Colonic mucosa (tissue), 4 donors: ENCODE data around the gene SLC1A6. TPM values are rescaled to one million over a fixed set of nuclear protein-coding genes. Genes with fewer than 3 reads are reported as not detected.

ENCODE experiments used
- DNase-seq: peaks from one replicate; pipeline ENCODE4 v3.0.0-alpha.2; 2020
- H3K27ac ChIP-seq: fragments of 200-600 bp; one replicate; pipeline ENCODE4 v1.8.0; 2021
- H3K27me3 ChIP-seq: fragments of 200-600 bp; one replicate; pipeline ENCODE4 v1.8.0; 2021
- H3K36me3 ChIP-seq: fragments of 200-600 bp; one replicate; pipeline ENCODE4 v1.8.0; 2021
- H3K4me1 ChIP-seq: fragments of 200-600 bp; one replicate; pipeline ENCODE4 v1.8.0; 2021; ENCODE audit warnings: mild to moderate bottlenecking
- H3K4me3 ChIP-seq: fragments of 200-600 bp; one replicate; pipeline ENCODE4 v1.8.0; 2021
- H3K9ac ChIP-seq, 2 donors: one replicate each; pipeline ENCODE4 v1.7.0; 2013; ENCODE audit warnings: control low read depth in 2 of 2, low read depth in 2 of 2, low read length in 2 of 2
- H3K9me3 ChIP-seq: fragments of 200-600 bp; one replicate; pipeline ENCODE4 v1.8.0; 2021
- intact Hi-C: fragments of 100-400 bp; cut with DNase I; formaldehyde crosslinking; loops from one replicate; pipeline ENCODE4 v1.14.1; 2022
- total RNA-seq, 2 donors: library from RNA; stranded (reverse); fragmentation: NEBNext Ultra II Directional in 1 of 2; extraction: Animal tissue kit (Norgen Biotek cat#: 25700) in 1 of 2; gene quantifications; one replicate each; pipeline ENCODE4 v1.2.1, GENCODE V29; 2021
- TF ChIP-seq, protein P1 (sequence below): fragments of 200-600 bp; IDR thresholded peaks from one replicate; pipeline ENCODE4 v1.8.0; 2022; ENCODE audit warnings: antibody characterized with exemption, mild to moderate bottlenecking
- donor health status: healthy.
- donor health status: DM: no; HTN: no; CAD: no.
- donor health status: DM: no; HTN: no; CAD: no.

SLC1A6 gene
- total RNA-seq, 2 donors from 2014 or later: not detected

- Histone ChIP-seq H3K4me3 (no peak overlapping the region), H3K9me3 (no peaks in the 10 kb centered on the region), H3K4me1 (no peaks in the 10 kb centered on the region), H3K36me3 (no peaks in the 10 kb centered on the region), H3K27ac (no peak overlapping the region), H3K27me3 (no peaks in the 10 kb centered on the region), H3K9ac (no peak overlapping the region)
- no peak for DNase-seq
- intact Hi-C loops: no loop called here
- TF ChIP-seq, protein P1, sequence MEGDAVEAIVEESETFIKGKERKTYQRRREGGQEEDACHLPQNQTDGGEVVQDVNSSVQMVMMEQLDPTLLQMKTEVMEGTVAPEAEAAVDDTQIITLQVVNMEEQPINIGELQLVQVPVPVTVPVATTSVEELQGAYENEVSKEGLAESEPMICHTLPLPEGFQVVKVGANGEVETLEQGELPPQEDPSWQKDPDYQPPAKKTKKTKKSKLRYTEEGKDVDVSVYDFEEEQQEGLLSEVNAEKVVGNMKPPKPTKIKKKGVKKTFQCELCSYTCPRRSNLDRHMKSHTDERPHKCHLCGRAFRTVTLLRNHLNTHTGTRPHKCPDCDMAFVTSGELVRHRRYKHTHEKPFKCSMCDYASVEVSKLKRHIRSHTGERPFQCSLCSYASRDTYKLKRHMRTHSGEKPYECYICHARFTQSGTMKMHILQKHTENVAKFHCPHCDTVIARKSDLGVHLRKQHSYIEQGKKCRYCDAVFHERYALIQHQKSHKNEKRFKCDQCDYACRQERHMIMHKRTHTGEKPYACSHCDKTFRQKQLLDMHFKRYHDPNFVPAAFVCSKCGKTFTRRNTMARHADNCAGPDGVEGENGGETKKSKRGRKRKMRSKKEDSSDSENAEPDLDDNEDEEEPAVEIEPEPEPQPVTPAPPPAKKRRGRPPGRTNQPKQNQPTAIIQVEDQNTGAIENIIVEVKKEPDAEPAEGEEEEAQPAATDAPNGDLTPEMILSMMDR: no peak
Measured at GRCh38 chr19:14916848-14917247, 62.8 kb downstream of the SLC1A6 start.

DNA sequence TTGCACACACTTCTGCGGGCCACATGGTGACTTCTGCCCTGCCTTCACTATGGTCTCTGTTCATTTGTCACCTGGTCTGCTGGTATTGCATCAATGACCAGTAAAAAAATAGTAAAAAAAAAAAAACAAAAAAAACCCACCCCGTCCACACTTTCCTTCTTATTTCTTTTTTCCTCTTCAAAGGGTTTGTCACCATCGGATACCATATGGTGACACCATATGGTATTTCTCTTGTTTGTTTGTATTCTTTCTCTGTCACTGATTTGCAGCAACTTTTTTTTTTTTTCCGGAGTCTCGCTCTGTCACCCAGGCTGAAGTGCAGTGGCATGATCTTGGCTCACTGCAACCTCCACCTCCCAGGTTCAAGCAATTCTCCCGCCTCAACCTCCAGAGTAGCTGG lies 64.5 kb downstream of the SLC1A6 start:
- TF ChIP-seq, protein P1: no peak
- H3K9me3 ChIP-seq: no peaks in the 10 kb centered on the region
- no peak overlapping the region for H3K4me3 ChIP-seq
- DNase-seq: no peak
- H3K36me3 ChIP-seq: no peaks in the 10 kb centered on the region
- no peak overlapping the region for H3K27ac ChIP-seq
- H3K9ac ChIP-seq: no peak overlapping the region
- H3K27me3 ChIP-seq: no peaks in the 10 kb centered on the region
- H3K4me1 ChIP-seq: no peaks in the 10 kb centered on the region
- intact Hi-C loops: no loop called here

DNA sequence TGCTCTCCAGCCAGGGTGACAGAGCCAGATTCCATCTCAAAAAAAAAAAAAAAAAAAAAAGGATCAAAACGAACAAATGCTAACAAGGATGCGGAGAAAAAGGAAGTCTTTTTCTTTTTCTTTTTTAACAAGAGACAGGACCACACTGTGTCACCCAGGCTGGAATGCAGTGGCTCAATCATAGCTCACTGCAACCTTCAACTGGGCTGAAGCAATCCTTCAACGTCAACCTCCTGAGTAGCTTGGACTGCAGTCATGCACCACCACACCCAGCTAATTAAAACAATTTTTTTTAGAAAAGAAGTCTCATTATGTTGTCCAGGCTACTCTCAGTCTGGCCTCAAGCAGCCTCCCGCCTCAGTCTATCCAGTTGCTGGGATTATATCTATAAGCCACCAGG lies 73.0 kb downstream of the SLC1A6 start:
- DNase-seq: no peak
- intact Hi-C loops: no loop called here
- TF ChIP-seq, protein P1: no peak

GRCh38 chr19:14901675-14902260 lies 77.9 kb downstream of the SLC1A6 start:
- Histone ChIP-seq H3K9me3 (no peaks in the 10 kb centered on the region), H3K9ac (no peak overlapping the region), H3K36me3 (no peaks in the 10 kb centered on the region), H3K27me3 (no peaks in the 10 kb centered on the region), H3K4me1 (no peaks in the 10 kb centered on the region), H3K4me3 (no peak overlapping the region), H3K27ac (no peak overlapping the region)
- TF ChIP-seq, protein P1: no peak
- intact Hi-C loops: no loop called here
- DNase-seq: no peak

More for the DNA sequence above, 73.0 kb downstream of the SLC1A6 start:
- no peak overlapping the region for H3K27ac ChIP-seq
- H3K4me1 ChIP-seq: no peaks in the 10 kb centered on the region
- H3K36me3 ChIP-seq: no peaks in the 10 kb centered on the region
- no peaks in the 10 kb centered on the region for H3K27me3 ChIP-seq
- no peak overlapping the region for H3K4me3 ChIP-seq
- no peaks in the 10 kb centered on the region for H3K9me3 ChIP-seq
- H3K9ac ChIP-seq: no peak overlapping the region

Other genes with a start within 250 kb of the SLC1A6 start
- gene ADGRE2, start 201.3 kb downstream of the SLC1A6 start, total RNA-seq: 1 to 10 TPM; 1.3 to 1.8 TPM
- gene OR7A5, start 144.7 kb downstream of the SLC1A6 start, total RNA-seq: not detected
- not detected for gene OR7C1, start 144.7 kb downstream of the SLC1A6 start, total RNA-seq
- gene OR7A10, start 130.9 kb downstream of the SLC1A6 start, total RNA-seq: not detected
- gene OR7A17, start 93.7 kb downstream of the SLC1A6 start, total RNA-seq: not detected
- gene OR7C2, start 38.4 kb downstream of the SLC1A6 start, total RNA-seq: not detected
- gene CASP14, start 69.6 kb upstream of the SLC1A6 start, total RNA-seq: not detected
- gene OR1I1, start 102.3 kb upstream of the SLC1A6 start, total RNA-seq: not detected
- 1 to 10 TPM; 1.8 to 5.8 TPM for gene SYDE1, start 127.5 kb upstream of the SLC1A6 start, total RNA-seq
- gene NOTCH3, start 221.1 kb upstream of the SLC1A6 start, total RNA-seq: 10 to 100 TPM in 1 of 2 donors, 1 to 10 TPM in 1; 4.4 to 10.5 TPM